Neural cell (in vitro differentiated cells): Measurements from ENCODE around the gene HIPK1.

Source experiments
- EZH2 ChIP-seq: fragments of 200-600, 300-800 bp; shearing (Covaris generic), sonication (generic); IDR thresholded peaks from 2 replicates; pipeline ENCODE4 v1.6.1; 2014; ENCODE audit warnings: antibody characterized with exemption, low read length, borderline replicate concordance, mild to moderate bottlenecking; ENCODE audit not compliant: insufficient read depth, poor library complexity, severe bottlenecking
- MXI1 ChIP-seq: fragments of 450-650 bp; conservative IDR thresholded peaks from 2 replicates; pipeline ENCODE4 v1.6.1; 2014; ENCODE audit warnings: antibody characterized with exemption, mild to moderate bottlenecking; ENCODE audit not compliant: poor library complexity, severe bottlenecking
- POLR2AphosphoS5 ChIP-seq: IDR thresholded peaks from 2 replicates; pipeline ENCODE4 v1.6.1; 2012
- RAD21 ChIP-seq: fragments of 450-650 bp; conservative IDR thresholded peaks from 2 replicates; pipeline ENCODE4 v1.6.1; 2014; ENCODE audit warnings: antibody characterized with exemption, mild to moderate bottlenecking, moderate library complexity
- TF ChIP-seq, protein P1 (sequence below): fragments of 450-650 bp; IDR thresholded peaks from 2 replicates; pipeline ENCODE4 v1.5.1; 2014; ENCODE audit warnings: antibody characterized with exemption, mild to moderate bottlenecking, moderate library complexity; ENCODE audit not compliant: poor library complexity, severe bottlenecking

DNA sequence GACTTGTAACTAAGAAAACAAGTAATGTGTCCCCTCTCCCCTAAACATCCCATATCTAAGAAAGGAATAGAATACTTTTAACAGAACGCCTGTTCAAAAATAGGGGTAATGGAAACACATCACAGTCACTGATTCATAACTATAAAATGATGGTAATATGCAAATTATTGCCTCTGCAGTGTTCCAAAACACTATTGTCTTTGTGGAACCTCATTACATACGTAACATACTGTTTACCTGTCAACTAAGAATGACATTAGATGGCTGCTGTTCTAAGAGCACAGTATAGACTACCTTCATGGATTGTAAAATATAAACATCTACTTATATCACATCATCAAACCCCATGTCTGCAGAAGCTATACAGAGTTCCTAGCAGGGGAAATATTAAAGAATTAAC is 38.3 kb upstream of the HIPK1 start:
- TF ChIP-seq EZH2 (no peak), POLR2AphosphoS5 (no peak), MXI1 (no peak), RAD21 (no peak)
- TF ChIP-seq, protein P1, sequence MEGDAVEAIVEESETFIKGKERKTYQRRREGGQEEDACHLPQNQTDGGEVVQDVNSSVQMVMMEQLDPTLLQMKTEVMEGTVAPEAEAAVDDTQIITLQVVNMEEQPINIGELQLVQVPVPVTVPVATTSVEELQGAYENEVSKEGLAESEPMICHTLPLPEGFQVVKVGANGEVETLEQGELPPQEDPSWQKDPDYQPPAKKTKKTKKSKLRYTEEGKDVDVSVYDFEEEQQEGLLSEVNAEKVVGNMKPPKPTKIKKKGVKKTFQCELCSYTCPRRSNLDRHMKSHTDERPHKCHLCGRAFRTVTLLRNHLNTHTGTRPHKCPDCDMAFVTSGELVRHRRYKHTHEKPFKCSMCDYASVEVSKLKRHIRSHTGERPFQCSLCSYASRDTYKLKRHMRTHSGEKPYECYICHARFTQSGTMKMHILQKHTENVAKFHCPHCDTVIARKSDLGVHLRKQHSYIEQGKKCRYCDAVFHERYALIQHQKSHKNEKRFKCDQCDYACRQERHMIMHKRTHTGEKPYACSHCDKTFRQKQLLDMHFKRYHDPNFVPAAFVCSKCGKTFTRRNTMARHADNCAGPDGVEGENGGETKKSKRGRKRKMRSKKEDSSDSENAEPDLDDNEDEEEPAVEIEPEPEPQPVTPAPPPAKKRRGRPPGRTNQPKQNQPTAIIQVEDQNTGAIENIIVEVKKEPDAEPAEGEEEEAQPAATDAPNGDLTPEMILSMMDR: no peak
